HEK293T (cell line): Measurements from ENCODE around the gene TMEM132D.

Experiments used
- ARNT ChIP-seq: fragments of 450-650 bp; IDR thresholded peaks from 2 replicates; pipeline ENCODE4 v1.6.1; 2017; ENCODE audit warnings: mild to moderate bottlenecking
- ELF4 ChIP-seq: fragments of 450-650 bp; IDR thresholded peaks from 2 replicates; pipeline ENCODE4 v1.6.1; 2017; ENCODE audit warnings: antibody characterized with exemption
- FOXK2 ChIP-seq: fragments of 450-650 bp; IDR thresholded peaks from 2 replicates; pipeline ENCODE4 v1.6.1; 2016; ENCODE audit warnings: mild to moderate bottlenecking
- FOXM1 ChIP-seq: fragments of 450-650 bp; IDR thresholded peaks from 2 replicates; pipeline ENCODE4 v1.6.1; 2017; ENCODE audit warnings: mild to moderate bottlenecking, borderline replicate concordance
- SP1 ChIP-seq: fragments of 450-650 bp; IDR thresholded peaks from 2 replicates; pipeline ENCODE4 v1.6.1; 2017
- TARDBP ChIP-seq: fragments of 450-650 bp; IDR thresholded peaks from 2 replicates; pipeline ENCODE4 v1.6.1; 2016
- ZNF384 ChIP-seq: fragments of 450-650 bp; IDR thresholded peaks from 2 replicates; pipeline ENCODE4 v1.6.1; 2016

DNA sequence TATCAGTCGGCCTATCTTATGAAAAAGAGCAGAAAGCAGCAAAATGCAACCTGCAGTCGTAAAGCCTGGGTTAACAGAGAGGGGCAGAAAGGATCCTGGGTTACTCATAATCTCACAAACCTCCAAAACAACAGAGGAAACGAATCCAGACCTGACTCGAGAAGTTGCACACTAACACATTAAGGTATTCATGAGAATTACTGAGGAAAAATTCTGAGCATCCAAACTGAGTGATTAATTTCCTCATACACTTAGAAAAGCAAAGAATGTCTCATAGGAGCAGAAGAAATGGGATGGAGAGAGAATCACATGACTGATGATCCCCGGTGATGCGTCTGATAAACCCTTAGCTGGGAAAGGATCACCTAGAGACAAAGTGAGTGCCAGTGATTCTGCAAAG, 272.5 kb downstream of the TMEM132D start:
- no peak for TF ChIP-seq ARNT
- TF ChIP-seq FOXM1 = no peak
- TF ChIP-seq SP1 = no peak
- no peak for TF ChIP-seq ELF4
- TF ChIP-seq ZNF384 = no peak
- no peak for TF ChIP-seq TARDBP
- TF ChIP-seq FOXK2 = no peak
